T-helper 17 cell (primary cell): ENCODE results near the gene QSOX2. TPM values are rescaled to one million over a fixed set of nuclear protein-coding genes. Genes with fewer than 3 reads are reported as not detected.

Experiments used
- ATAC-seq: fragments of 150-1000 bp; cut with Tn5 transposase; 2 replicates; pipeline ENCODE4 v1.10.0; 2021; ENCODE audit warnings: mild to moderate bottlenecking, moderate library complexity
- DNase-seq, 3 donors: peaks; one replicate each; pipeline versions ENCODE4 v3.0.0 to v3.0.0-alpha.2; 2020 to 2021
- H3K9me3 ChIP-seq: one replicate; pipeline ENCODE4 v1.7.0; 2013; ENCODE audit warnings: low read length, mild to moderate bottlenecking; ENCODE audit not compliant: control insufficient read depth, poor library complexity, severe bottlenecking
- H3K27ac Mint-ChIP-seq: one replicate; pipeline ENCODE4 v1.8.0; 2022; ENCODE audit warnings: mild to moderate bottlenecking, moderate library complexity, mixed read lengths
- H3K27me3 Mint-ChIP-seq: one replicate; pipeline ENCODE4 v1.8.0; 2022; ENCODE audit warnings: mixed read lengths
- H3K36me3 Mint-ChIP-seq: one replicate; pipeline ENCODE4 v1.8.0; 2022; ENCODE audit warnings: low read depth, mixed read lengths
- H3K4me1 Mint-ChIP-seq: one replicate; pipeline ENCODE4 v1.8.0; 2022; ENCODE audit warnings: mild to moderate bottlenecking, mixed read lengths
- H3K4me3 Mint-ChIP-seq: one replicate; pipeline ENCODE4 v1.8.0; 2022; ENCODE audit warnings: mild to moderate bottlenecking, moderate library complexity, mixed read lengths
- total RNA-seq, 4 donors: library from RNA in 2 of 4; stranded (reverse) in 2 of 4; gene quantifications; one replicate each; pipeline ENCODE4 v1.2.3 and lab custom pipeline; 2022 to 2026

QSOX2 gene
- total RNA-seq, 2 donors from 2014 or later: 12.6 to 15.5 TPM

GRCh38 chr9:136255896-136256890, 10.6 kb upstream of the QSOX2 start:
- DNase-seq: no peak
- H3K4me3 Mint-ChIP-seq: no peak overlapping the region
- no peak for ATAC-seq
- no peaks in the 10 kb centered on the region for H3K9me3 ChIP-seq
- no peak overlapping the region for H3K27ac Mint-ChIP-seq
- H3K4me1 Mint-ChIP-seq: no peaks in the 10 kb centered on the region
- H3K27me3 Mint-ChIP-seq: peaks cover 17% of the 10 kb centered on the region
- H3K36me3 Mint-ChIP-seq: no peaks in the 10 kb centered on the region

DNA sequence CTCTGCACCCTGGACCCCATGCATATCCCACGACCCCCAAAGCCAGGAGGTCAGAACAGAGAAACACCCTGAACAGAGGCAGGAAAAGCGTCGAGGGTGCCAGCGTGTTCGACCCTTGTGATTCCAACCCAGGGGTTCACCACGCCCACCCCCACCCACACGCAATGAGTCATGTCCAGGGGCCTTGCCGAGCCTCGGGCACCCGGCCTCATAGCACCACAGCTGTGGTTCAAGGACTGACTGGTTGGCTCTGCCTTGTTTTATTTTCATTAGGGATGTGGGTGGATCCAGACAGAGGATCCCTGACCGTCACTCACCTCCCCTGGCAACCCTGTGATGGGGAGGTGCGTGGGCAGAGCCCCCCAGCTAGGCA, 9.5 kb upstream of the QSOX2 start:
- Mint-ChIP-seq H3K27me3 (peaks cover 17% of the 10 kb centered on the region), H3K27ac (no peak overlapping the region), H3K36me3 (no peaks in the 10 kb centered on the region), H3K4me3 (no peak overlapping the region), H3K4me1 (no peaks in the 10 kb centered on the region)
- DNase-seq (no peak), ATAC-seq (no peak)
- no peaks in the 10 kb centered on the region for H3K9me3 ChIP-seq

DNA sequence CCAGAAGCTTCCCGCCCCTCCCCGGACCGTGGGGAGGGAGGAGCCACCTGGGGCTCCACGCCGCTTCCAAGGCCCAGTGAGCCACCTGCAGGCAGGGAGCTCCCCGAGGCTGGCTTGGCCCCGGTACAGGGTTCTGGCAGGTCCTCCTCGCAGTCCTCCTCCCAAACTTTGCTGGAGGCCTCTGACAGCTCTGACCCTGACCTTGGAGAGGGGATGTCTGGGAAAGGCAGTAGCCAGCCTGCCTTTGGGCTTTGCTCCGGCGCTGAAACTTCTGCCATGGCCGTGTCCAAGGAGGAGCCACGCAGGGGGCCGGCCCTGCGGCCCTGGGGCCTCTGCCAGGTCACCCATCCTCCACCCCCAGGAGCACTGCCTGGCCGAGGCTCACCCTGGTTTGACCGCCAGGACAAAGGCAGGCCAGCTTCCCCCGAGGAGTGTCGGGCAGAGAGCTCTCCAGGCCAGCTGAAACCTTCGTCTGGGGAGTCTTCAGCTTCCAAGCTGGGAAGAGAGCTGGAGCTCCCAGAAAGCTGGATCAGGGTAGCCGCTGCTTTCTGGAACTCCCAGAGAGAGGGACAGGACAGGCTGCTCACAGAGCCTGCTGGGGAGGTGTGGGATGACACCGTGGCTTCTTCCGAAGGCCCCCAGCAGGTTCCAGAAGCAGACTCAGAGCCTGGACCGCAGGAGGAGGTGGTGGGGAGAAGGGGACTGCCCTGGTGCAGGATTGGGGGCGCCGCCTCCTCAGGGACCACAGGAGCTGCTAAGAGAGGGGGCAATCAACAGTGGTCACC, 9.0 kb upstream of the QSOX2 start:
- Mint-ChIP-seq H3K4me1 (no peaks in the 10 kb centered on the region), H3K36me3 (no peaks in the 10 kb centered on the region), H3K4me3 (no peak overlapping the region), H3K27ac (no peak overlapping the region), H3K27me3 (peaks cover 17% of the 10 kb centered on the region)
- ATAC-seq: no peak
- no peak for DNase-seq
- no peaks in the 10 kb centered on the region for H3K9me3 ChIP-seq

GRCh38 chr9:136253246-136254130, 7.9 kb upstream of the QSOX2 start:
- no peak for ATAC-seq
- no peak overlapping the region for H3K27ac Mint-ChIP-seq
- no peaks in the 10 kb centered on the region for H3K9me3 ChIP-seq
- H3K27me3 Mint-ChIP-seq: peaks cover 13% of the 10 kb centered on the region
- no peak for DNase-seq
- no peaks in the 10 kb centered on the region for H3K4me1 Mint-ChIP-seq
- no peaks in the 10 kb centered on the region for H3K36me3 Mint-ChIP-seq
- H3K4me3 Mint-ChIP-seq: no peak overlapping the region

DNA sequence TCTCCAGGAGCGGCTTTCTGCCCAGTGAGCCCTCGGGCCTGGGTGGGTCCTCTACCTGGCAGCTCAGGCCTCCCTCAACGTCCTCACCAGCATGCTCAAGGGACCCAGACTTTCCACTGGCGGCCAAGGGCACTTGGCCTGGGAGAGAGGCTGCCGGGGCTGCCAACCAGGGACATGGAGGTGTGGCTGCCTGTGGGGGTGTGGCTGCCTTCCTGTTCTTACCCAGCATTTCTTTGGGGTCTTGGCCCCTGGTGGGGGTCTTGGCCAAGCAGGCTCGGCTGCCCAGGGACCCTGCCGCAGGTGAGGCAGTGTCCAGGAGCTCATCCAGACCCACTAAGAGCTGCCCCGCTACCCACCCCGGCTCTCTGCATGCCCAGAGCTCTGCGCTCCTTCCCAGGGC, 7.2 kb upstream of the QSOX2 start:
- ATAC-seq (no peak), DNase-seq (no peak)
- H3K36me3 Mint-ChIP-seq: no peaks in the 10 kb centered on the region
- H3K27ac Mint-ChIP-seq: no peak overlapping the region
- no peaks in the 10 kb centered on the region for H3K4me1 Mint-ChIP-seq
- H3K27me3 Mint-ChIP-seq: peaks cover 8% of the 10 kb centered on the region
- H3K4me3 Mint-ChIP-seq: no peak overlapping the region
- H3K9me3 ChIP-seq: no peaks in the 10 kb centered on the region

DNA sequence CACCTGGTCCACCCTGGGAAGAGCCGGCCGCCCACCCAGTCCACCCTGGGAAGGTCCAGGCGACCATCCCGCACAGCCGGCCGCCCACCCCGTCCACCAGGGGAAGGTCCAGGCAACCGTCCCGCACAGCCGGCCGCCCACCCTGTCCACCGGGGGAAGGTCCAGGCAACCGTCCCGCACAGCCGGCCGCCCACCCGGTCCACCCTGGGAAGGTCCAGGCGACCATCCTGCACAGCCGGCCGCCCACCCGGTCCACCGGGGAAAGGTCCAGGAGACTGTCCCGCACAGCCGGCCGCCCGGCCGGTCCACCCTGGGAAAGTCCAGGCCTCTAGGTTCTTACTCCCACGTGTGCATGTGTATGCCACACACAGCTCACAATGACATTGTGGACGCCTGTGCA, 6.7 kb upstream of the QSOX2 start:
- H3K4me3 Mint-ChIP-seq: no peak overlapping the region
- no peaks in the 10 kb centered on the region for H3K9me3 ChIP-seq
- ATAC-seq (no peak), DNase-seq (no peak)
- H3K27ac Mint-ChIP-seq: no peak overlapping the region
- no peaks in the 10 kb centered on the region for H3K36me3 Mint-ChIP-seq
- H3K4me1 Mint-ChIP-seq: no peaks in the 10 kb centered on the region
- H3K27me3 Mint-ChIP-seq: peaks cover 8% of the 10 kb centered on the region

DNA sequence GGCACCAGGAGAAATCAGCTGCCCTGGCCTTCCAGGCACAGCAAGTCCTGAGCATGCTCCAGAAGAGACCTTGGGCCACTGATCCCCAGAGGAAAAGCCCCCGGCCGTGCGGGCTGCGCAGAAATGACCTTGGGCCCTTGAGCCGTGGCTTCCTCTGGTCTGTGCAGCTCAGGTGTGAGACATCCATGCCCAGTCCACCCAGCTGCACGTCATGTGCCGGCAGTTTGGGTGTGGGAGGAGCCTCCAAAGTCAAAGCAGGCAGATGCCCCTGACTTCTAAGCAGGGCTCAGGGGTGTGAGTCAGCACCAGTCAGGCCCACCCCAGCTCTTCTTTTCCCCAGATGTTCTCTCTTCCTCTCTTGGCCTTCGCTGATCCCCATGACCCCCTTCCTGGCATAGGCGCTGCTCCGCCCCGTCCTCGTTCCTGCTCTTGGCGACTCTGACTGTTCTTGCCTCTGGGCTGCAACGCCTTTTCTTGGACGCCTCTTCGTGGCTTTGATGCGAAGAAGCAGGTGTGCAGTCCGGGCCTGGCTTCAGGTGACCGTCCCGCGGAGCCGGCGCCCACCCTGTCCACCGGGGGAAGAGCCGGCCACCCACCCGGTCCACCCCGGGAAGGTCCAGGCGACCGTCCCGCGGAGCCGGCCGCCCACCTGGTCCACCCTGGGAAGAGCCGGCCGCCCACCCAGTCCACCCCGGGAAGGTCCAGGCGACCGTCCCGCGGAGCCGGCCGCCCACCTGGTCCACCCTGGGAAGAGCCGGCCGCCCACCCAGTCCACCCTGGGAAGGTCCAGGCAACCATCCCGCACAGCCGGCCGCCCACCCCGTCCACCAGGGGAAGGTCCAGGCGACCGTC, 5.9 kb upstream of the QSOX2 start:
- no peaks in the 10 kb centered on the region for H3K9me3 ChIP-seq
- Mint-ChIP-seq H3K27ac (no peak overlapping the region), H3K27me3 (peaks cover 8% of the 10 kb centered on the region), H3K4me1 (no peaks in the 10 kb centered on the region), H3K36me3 (no peaks in the 10 kb centered on the region), H3K4me3 (no peak overlapping the region)
- DNase-seq (no peak), ATAC-seq (no peak)

DNA sequence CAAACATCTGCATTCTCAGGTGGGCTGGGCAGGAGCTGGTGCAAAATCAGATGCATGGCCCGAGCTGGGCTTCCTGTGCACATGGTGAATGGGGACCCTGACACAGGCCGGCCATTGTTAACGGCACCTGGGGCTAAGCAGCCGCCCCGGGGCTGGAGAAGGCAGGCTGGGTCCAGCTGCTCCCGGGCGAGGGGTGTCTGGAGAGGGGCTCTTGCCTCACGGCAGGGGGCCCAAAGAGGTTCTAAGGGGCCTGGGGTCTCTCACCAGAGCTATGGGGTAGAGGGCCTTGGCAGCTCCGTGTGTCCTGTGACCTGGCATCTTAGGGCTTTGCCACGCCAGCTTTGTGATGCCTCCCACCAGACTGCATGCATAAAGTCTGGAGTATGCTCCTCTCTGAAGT, 5.1 kb upstream of the QSOX2 start:
- H3K4me1 Mint-ChIP-seq: peaks cover 2% of the 10 kb centered on the region
- H3K27ac Mint-ChIP-seq: no peak overlapping the region
- ATAC-seq: no peak

GRCh38 chr9:136249877-136250559, 4.4 kb upstream of the QSOX2 start:
- Mint-ChIP-seq H3K36me3 (no peaks in the 10 kb centered on the region), H3K27ac (no peak overlapping the region), H3K27me3 (peaks cover 8% of the 10 kb centered on the region), H3K4me3 (no peak overlapping the region), H3K4me1 (peaks cover 4% of the 10 kb centered on the region)
- no peak for DNase-seq
- no peaks in the 10 kb centered on the region for H3K9me3 ChIP-seq
- ATAC-seq: no peak

More for the DNA sequence above, 5.1 kb upstream of the QSOX2 start:
- Mint-ChIP-seq H3K27me3 (peaks cover 8% of the 10 kb centered on the region), H3K4me3 (no peak overlapping the region), H3K36me3 (no peaks in the 10 kb centered on the region)
- DNase-seq: no peak
- no peaks in the 10 kb centered on the region for H3K9me3 ChIP-seq

DNA sequence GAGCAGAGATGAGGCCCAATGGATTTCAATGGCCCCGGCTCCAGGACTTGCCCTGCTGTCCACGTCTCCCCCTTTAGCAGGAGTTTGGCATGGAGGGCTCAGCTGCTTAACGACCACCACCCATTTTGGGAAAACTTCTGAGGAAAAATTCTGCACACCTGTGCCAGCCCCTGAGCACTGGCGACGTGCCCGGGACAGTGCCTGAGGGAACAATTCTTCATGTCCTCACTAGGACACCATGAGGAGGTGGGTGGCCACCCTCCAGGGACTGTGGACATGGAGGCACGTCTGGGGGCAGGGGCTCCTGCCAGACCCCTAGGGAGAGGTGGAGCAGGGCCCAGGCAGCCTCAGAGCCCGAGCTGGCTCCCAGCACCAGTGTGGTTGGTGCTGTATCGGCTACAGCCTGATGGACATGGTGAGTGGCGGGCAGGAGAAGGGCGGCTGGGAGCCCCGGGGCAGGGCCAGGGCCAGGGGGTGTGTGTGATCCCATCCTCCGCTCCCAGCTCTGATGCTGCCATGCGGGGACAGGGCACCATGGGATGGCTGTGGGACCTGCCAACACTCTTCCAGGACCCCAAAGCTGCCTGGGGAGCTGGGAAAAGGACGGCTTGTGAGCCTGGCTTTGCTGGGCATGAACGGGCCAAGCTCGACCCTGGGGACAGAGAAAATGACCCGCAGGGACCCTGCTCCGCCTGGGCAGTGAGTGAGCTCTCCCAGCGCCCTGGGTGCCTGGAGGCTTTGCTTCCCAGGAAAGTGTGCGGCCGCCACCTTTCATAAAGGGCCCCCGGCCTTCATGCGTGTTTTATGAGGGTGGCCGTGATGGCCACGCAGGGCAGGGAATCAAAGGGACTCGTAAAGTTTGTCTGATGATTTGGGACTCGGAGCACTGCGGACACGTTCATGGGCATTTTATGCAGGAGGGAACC, 3.6 kb upstream of the QSOX2 start:
- ATAC-seq: no peak
- H3K9me3 ChIP-seq: no peaks in the 10 kb centered on the region
- Mint-ChIP-seq H3K27me3 (peaks cover 8% of the 10 kb centered on the region), H3K36me3 (no peaks in the 10 kb centered on the region), H3K27ac (no peak overlapping the region), H3K4me3 (no peak overlapping the region), H3K4me1 (peaks cover 12% of the 10 kb centered on the region)
- DNase-seq: no peak

GRCh38 chr9:136247947-136248637, 2.5 kb upstream of the QSOX2 start:
- Mint-ChIP-seq H3K27ac (no peak overlapping the region), H3K4me1 (peaks cover 23% of the 10 kb centered on the region), H3K4me3 (peak overlapping the region; percentile 25), H3K36me3 (no peaks in the 10 kb centered on the region), H3K27me3 (peaks cover 4% of the 10 kb centered on the region)
- ATAC-seq (no peak), DNase-seq (no peak)
- H3K9me3 ChIP-seq: no peaks in the 10 kb centered on the region
